GM18861 (cell line): ENCODE results near the gene PHLDB3.
"Not testable (repeated sequence)": the region's sequence is repeated elsewhere in the genome, so short reads cannot be mapped to it uniquely, and the experiment has no call there.

Experiments used
- ATAC-seq: cut with Tn5 transposase; IDR thresholded peaks from one replicate; pipeline ENCODE4 v1.9.1; 2021; ENCODE audit not compliant: unreplicated experiment

Gene PHLDB3

DNA sequence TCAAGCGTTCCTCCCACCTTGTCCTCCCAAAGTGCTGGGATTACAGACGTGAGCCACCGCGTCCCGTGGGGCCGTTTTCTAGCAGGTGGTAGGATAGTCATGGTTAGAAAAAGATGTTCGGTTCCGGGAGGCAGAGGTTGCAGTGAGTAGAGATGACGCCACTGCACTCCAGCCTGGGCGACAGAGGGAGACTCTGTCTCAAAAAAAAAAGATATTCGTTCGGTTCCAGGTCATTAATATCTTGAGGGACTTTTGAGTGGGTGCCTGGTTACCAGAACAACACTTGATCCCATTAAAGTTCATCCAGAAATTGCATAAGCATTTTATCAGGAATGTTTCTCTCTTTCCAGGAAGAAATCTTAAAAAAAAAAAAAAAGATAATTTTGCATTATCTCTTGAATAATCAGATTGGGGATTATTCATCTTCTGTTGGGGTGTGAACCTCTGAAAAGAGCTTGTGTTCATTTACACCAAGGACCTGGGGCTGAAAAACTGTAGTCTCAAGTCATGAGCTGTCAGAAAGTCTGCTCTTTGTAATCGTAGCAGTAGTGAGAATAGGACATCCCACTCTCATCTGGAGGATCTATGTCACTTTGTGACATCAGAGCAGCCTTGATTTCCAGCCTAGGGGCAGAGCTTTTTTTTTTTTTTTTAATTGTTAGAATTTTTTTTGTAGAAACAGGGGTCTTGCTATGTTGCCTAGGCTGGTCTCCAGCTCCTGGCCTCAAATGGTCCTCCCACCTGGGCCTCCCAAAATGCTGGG lies 23.5 kb upstream of the PHLDB3 start:
- no peak for ATAC-seq

DNA sequence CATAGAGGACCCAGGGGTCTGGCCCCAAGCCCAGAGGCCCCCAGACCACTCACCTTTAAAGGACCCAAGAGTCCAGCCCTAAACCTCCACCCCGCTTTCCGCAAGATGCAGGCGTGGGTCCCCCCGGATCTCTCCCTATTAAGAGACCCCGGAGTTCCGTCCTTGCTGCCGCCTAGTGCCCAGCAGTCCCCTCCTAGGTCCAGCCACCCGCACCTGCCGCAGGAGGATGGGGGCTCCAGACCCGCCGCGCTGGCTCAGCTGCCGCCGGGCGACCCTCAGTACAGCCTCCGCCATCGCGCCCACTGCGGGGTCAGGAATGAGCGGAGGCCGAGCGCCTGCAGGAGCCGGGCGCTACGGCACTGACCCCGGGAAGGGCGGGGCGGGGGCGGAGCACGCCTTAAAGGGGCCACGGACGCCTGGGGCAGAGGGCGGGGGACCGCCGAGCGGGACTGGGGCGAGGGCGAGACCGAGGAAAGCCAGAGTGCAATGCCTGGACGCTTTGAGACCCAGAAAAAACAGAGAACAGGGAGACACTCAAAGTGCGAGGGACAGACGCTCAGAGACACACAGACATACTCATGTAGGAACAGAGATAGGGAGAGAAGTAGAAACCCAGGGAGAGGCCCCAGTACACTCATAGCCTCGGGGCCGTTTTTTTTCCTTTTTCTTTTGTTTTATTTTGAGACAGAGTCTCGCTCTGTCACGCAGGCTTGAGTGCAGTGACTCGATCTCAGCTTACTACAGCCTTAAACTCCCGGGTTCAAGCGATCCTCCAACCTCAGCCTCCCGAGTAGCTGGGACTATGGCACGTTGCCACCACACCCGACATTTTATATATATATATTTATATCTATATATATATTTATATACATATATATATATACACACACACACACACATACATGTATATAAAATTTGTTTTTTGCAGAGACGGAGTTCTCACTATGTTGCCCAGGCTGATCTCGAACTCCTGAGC lies 22.6 kb upstream of the PHLDB3 start, which contains the start of gene ETHE1:
ETHE1 (minus strand) TSS at position 318 of the 976 bp plus-strand sequence; CDS start at position 294, 24 bp downstream.
- ATAC-seq = peak; percentile 55

- no peak for ATAC-seq
These were observed 21.6 kb upstream of the PHLDB3 start for GRCh38 chr19:43525836-43526771.

- ATAC-seq = peak; percentile 43
These were observed 20.6 kb upstream of the PHLDB3 start for GRCh38 chr19:43524922-43525835.

GRCh38 chr19:43523696-43524095 lies 19.1 kb upstream of the PHLDB3 start:
- ATAC-seq = not testable (repeated sequence)

DNA sequence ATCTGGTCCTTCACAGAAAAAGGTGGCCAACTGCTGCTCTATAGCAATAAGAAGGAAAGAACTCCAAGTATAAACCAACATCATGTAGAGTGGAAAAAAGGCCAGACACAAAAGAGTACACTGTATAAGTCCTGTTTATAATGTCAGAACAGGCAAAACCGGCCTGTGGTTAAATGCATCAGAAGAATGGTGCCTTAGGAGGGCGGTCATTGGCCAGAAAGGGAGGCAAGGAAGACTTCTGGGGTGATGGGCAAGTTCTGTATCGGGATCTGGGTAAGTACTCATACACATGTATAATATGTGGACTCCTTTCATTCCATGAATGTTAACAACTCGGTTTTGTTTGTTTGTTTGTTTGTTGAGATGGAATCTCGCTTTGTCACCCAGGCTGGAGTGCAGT lies 18.4 kb upstream of the PHLDB3 start:
- ATAC-seq = no peak

GRCh38 chr19:43519436-43520088 lies 15.0 kb upstream of the PHLDB3 start:
- no peak for ATAC-seq

DNA sequence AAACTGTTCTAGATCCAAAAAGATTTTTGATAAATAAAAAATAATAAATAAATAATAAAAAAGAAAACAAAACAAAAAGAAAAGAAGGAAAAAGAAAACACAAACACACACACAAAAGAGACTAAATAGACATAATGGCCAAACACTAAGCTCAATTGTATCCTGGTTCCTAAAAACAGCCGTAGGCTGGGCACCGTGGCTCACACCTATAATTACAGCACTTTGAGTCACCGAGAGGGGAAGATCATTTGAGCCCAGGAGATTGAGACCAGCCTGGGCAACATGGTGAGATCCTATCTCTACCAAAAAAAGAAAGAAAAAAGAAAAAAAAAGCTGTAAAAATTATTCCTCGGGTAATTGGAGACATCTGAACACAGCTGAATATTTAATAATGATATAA lies 13.5 kb upstream of the PHLDB3 start:
- no peak for ATAC-seq

DNA sequence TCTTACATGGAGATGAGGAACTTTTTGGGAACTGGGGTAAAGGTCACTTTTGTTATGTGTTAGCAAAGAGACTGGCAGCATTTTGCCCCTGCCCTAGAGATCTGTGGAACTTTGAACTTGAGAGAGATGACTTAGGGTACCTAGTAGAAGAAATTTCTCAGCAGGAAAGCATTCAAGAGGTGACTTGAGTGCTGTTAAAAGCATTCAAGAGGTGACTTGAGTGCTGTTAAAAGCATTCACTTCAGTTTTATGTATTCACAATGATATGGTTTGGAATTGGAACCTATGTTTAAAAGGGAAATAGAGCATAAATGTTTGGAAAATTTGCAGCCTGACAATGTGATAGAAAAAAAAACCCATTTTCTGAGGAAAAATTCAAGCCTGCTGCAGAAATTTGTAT lies 7.9 kb upstream of the PHLDB3 start:
- not testable (repeated sequence) for ATAC-seq

GRCh38 chr19:43511324-43511723 lies 6.8 kb upstream of the PHLDB3 start:
- ATAC-seq = no peak

- ATAC-seq = no peak
These were observed 6.2 kb upstream of the PHLDB3 start for GRCh38 chr19:43510713-43511112.

- no peak for ATAC-seq
These were observed 3.3 kb upstream of the PHLDB3 start for GRCh38 chr19:43507880-43508279.

- ATAC-seq = no peak
These were observed 2.1 kb upstream of the PHLDB3 start for GRCh38 chr19:43506629-43507028.

DNA sequence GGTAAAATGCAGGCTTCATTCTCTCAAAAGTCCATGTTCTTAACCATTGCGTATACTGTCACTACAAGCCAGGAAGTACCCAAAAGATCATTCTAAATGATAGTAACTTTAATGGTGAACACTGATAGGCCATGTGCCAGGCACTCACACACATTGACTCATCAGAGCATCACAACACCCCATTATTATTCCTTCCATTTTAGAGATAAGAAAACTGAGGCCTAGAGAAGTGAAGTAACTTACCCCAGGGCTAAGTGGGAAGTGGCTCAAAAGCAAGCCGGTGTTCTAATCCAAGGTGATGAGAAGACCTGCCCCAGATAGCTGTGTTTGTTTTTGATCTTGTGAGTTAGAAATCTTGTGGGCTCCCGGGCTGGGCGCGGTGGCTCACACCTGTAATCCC lies 1.4 kb upstream of the PHLDB3 start:
- no peak for ATAC-seq

DNA sequence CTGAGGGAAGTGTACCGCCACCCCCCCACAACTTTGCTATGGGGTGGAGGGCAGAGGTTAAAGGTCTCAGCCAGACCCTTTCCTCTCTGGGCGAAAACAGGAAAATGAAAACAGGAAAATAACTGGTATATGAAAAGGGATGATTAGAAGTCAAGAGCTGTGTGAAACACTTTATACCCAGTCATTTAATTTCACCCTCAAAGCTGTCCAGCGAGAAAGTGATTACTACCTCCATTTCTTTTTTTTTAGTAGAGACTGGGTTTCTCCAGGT lies 575 bp upstream of the PHLDB3 start:
- no peak for ATAC-seq

- ATAC-seq = peak; percentile 75
These were observed 783 bp downstream of the PHLDB3 start for GRCh38 chr19:43503501-43504425.

- ATAC-seq = no peak
These were observed 2.0 kb downstream of the PHLDB3 start for GRCh38 chr19:43502419-43502976.
